ENCODE results near the gene CD72. TPM values are rescaled to one million over a fixed set of nuclear protein-coding genes. Genes with fewer than 3 reads are reported as not detected.
"Not testable (repeated sequence)": the region's sequence is repeated elsewhere in the genome, so short reads cannot be mapped to it uniquely, and the experiment has no call there.

Gene CD72
- total RNA-seq, 1 donor from 2014 or later = 0.13 TPM

- peak in 1 of 2 donors; percentile 51 for DNase-seq (ENCODE audit: low read depth in 2 of 2)
Observed at GRCh38 chr9:35616681-35617459, 1.3 kb downstream of the CD72 start.

- no peak for DNase-seq (ENCODE audit: low read depth in 2 of 2)
Observed at GRCh38 chr9:35615981-35616680, 2.1 kb downstream of the CD72 start.

GRCh38 chr9:35612843-35613242, 5.4 kb downstream of the CD72 start:
- no peak for DNase-seq (ENCODE audit: low read depth in 2 of 2)

GRCh38 chr9:35612066-35612465, 6.1 kb downstream of the CD72 start:
- not testable (repeated sequence) for DNase-seq (ENCODE audit: low read depth in 2 of 2)

GRCh38 chr9:35611230-35611797, 6.9 kb downstream of the CD72 start:
- peak in 1 of 2 donors; percentile 42 for DNase-seq (ENCODE audit: low read depth in 2 of 2)

- DNase-seq (ENCODE audit: low read depth in 2 of 2) = no peak
Observed at GRCh38 chr9:35609820-35610163, 8.4 kb downstream of the CD72 start.

GRCh38 chr9:35609001-35609819, 9.0 kb downstream of the CD72 start:
- DNase-seq (ENCODE audit: low read depth in 2 of 2) = no peak

- DNase-seq (ENCODE audit: low read depth in 2 of 2) = no peak
Observed at GRCh38 chr9:35608221-35608620, 10.0 kb downstream of the CD72 start.

GRCh38 chr9:35606726-35607125, 11.5 kb downstream of the CD72 start:
- DNase-seq (ENCODE audit: low read depth in 2 of 2) = no peak

GRCh38 chr9:35606138-35606504, 12.1 kb downstream of the CD72 start:
- no peak for DNase-seq (ENCODE audit: low read depth in 2 of 2)

- no peak for DNase-seq (ENCODE audit: low read depth in 2 of 2)
Observed at GRCh38 chr9:35605351-35606137, 12.7 kb downstream of the CD72 start.

GRCh38 chr9:35604578-35605350, 13.4 kb downstream of the CD72 start, which contains the start of gene TESK1:
TSS of gene TESK1 (plus strand) at chr9:35605262. CDS start at chr9:35605620, 358 bp downstream.
- peak in 1 of 2 donors; percentile 66 for DNase-seq (ENCODE audit: low read depth in 2 of 2)

- DNase-seq (ENCODE audit: low read depth in 2 of 2) = peak; percentile 98 to 100
Observed at GRCh38 chr9:35603986-35604577, 14.1 kb downstream of the CD72 start.

GRCh38 chr9:35603506-35603985, 14.7 kb downstream of the CD72 start:
- DNase-seq (ENCODE audit: low read depth in 2 of 2) = no peak

GRCh38 chr9:35599763-35600604, 18.2 kb downstream of the CD72 start:
- DNase-seq (ENCODE audit: low read depth in 2 of 2) = no peak

- DNase-seq (ENCODE audit: low read depth in 2 of 2) = no peak
Observed at GRCh38 chr9:35598866-35599590, 19.2 kb downstream of the CD72 start.

- not testable (repeated sequence) for DNase-seq (ENCODE audit: low read depth in 2 of 2)
Observed at GRCh38 chr9:35596907-35597306, 21.3 kb downstream of the CD72 start.

GRCh38 chr9:35594471-35594870, 23.7 kb downstream of the CD72 start:
- DNase-seq (ENCODE audit: low read depth in 2 of 2) = no peak
